Endothelial cell (in vitro differentiated cells): ENCODE measurements around the gene SECTM1. TPM values are rescaled to one million over a fixed set of nuclear protein-coding genes. Genes with fewer than 3 reads are reported as not detected.
"Not testable (repeated sequence)": the region's sequence is repeated elsewhere in the genome, so short reads cannot be mapped to it uniquely, and the experiment has no call there.

Experiments
- DNase-seq: peaks from one replicate; pipeline ENCODE4 v3.0.0; 2021; ENCODE audit warnings: low spot score
- H3K27ac Mint-ChIP-seq: one replicate; pipeline ENCODE4 v1.8.0; 2021; ENCODE audit warnings: mixed read lengths, inconsistent platforms; ENCODE audit not compliant: unreplicated experiment
- H3K27me3 Mint-ChIP-seq: one replicate; pipeline ENCODE4 v1.8.0; 2021; ENCODE audit warnings: mild to moderate bottlenecking, moderate library complexity, mixed read lengths, inconsistent platforms; ENCODE audit not compliant: unreplicated experiment
- H3K36me3 Mint-ChIP-seq: one replicate; pipeline ENCODE4 v1.8.0; 2021; ENCODE audit warnings: mild to moderate bottlenecking, low read depth, mixed read lengths, inconsistent platforms; ENCODE audit not compliant: unreplicated experiment
- H3K4me1 Mint-ChIP-seq: one replicate; pipeline ENCODE4 v1.8.0; 2021; ENCODE audit warnings: mild to moderate bottlenecking, mixed read lengths, inconsistent platforms; ENCODE audit not compliant: unreplicated experiment
- H3K4me3 Mint-ChIP-seq: one replicate; pipeline ENCODE4 v1.8.0; 2021; ENCODE audit warnings: mild to moderate bottlenecking, mixed read lengths, inconsistent platforms; ENCODE audit not compliant: unreplicated experiment
- H3K9me3 Mint-ChIP-seq: one replicate; pipeline ENCODE4 v1.8.0; 2021; ENCODE audit warnings: mixed read lengths, inconsistent platforms; ENCODE audit not compliant: unreplicated experiment
- long read RNA-seq: library from polyadenylated mRNA; unstranded; transcript quantifications from one replicate; pipeline ENCODE4 v2.0.0, GENCODE V29; 2020; ENCODE audit not compliant: unreplicated experiment
- total RNA-seq: library from RNA; stranded (reverse); fragmentation: NEBNext Ultra II Directional; extraction: Animal tissue kit (Norgen Biotek cat#: 25700); gene quantifications from one replicate; pipeline ENCODE4 v1.2.1, GENCODE V29; 2021; ENCODE audit not compliant: unreplicated experiment
- TF ChIP-seq, protein P1 (sequence below): fragments of 200-600 bp; sonication (generic); IDR thresholded peaks from one replicate; pipeline ENCODE4 v1.5.0; 2021; ENCODE audit warnings: antibody characterized with exemption; ENCODE audit not compliant: unreplicated experiment

Gene SECTM1
- total RNA-seq = not detected
- long read RNA-seq = 0 reads

DNA sequence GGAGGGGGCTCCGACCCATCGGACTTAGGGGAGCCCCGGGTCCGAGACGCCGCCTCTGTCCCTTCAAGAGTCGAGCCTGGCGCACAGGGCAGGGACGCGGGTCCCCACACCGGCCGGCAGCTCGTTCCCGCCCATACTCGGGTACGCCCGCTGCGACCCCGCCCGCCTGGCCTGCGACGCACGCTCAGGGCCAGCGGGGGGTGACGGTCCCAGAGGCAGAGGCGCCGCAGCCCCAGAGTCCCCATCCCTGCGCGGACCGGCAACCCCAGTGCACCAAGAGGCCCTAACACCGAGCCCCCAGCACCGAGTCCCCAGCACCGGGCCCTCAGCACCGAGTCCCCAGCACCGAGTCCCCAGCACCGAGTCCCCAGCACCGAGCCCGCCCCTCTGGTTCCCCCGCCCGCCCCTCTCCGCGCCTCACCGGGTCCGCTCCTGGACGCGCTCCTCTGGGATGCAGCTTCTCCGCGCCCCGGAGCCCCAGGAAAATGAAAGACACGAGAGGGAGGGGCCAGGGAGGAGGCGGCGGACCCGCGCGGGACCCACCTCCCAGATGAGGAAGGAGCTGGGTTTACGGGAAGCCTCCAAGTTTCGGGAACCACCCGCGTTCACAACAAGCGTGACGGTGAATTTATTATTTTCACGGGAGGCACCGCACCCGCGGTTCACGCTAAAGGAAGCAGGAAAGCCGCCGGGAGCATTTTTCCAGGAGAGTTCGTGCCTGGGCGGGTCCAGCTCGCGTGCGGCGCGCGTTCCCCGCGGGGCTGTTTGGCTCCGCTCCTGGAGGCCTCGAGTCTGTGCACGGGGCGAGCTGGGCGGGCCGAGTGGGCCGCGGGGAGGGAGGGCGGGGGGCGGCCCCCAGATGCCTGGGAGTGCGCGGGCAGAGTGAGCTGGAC is at the start of gene SECTM1:
Gene SECTM1 (minus strand): TSS at position 488 of the 893 bp plus-strand sequence. CDS start 6,526 bp downstream, outside the sequence.
- H3K4me1 Mint-ChIP-seq = peaks cover 2% of the 10 kb centered on the region
- H3K27me3 Mint-ChIP-seq = peaks cover 28% of the 10 kb centered on the region
- no peak within 1 kb of the TSS for H3K27ac Mint-ChIP-seq
- no peaks in the 10 kb centered on the region for H3K36me3 Mint-ChIP-seq
- DNase-seq = no peak
- H3K9me3 Mint-ChIP-seq = no peaks in the 10 kb centered on the region
- TF ChIP-seq, protein P1, sequence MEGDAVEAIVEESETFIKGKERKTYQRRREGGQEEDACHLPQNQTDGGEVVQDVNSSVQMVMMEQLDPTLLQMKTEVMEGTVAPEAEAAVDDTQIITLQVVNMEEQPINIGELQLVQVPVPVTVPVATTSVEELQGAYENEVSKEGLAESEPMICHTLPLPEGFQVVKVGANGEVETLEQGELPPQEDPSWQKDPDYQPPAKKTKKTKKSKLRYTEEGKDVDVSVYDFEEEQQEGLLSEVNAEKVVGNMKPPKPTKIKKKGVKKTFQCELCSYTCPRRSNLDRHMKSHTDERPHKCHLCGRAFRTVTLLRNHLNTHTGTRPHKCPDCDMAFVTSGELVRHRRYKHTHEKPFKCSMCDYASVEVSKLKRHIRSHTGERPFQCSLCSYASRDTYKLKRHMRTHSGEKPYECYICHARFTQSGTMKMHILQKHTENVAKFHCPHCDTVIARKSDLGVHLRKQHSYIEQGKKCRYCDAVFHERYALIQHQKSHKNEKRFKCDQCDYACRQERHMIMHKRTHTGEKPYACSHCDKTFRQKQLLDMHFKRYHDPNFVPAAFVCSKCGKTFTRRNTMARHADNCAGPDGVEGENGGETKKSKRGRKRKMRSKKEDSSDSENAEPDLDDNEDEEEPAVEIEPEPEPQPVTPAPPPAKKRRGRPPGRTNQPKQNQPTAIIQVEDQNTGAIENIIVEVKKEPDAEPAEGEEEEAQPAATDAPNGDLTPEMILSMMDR = no peak
- H3K4me3 Mint-ChIP-seq = no peak within 1 kb of the TSS

DNA sequence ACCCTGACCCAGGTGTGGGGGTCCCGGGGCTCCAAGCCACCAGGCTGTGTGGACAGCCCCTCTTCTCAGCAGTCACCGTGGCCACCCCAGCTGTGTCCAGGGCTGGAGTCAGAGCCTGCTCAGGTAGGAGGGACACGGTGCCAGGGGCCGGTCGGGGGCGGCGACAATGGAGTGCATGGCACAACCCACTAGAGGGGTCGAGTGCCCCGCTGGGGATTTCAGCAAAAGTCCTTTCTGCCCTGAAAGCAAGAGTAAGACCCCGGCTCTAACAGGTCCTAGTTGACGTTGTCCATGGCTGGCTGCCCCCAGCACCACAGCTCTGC is 49.3 kb upstream of the SECTM1 start:
- DNase-seq = no peak
- TF ChIP-seq, protein P1 = no peak
- no peaks in the 10 kb centered on the region for H3K4me1 Mint-ChIP-seq
- H3K9me3 Mint-ChIP-seq = no peaks in the 10 kb centered on the region
- no peak overlapping the region for H3K4me3 Mint-ChIP-seq
- H3K27me3 Mint-ChIP-seq = peaks cover 4% of the 10 kb centered on the region
- H3K36me3 Mint-ChIP-seq = no peaks in the 10 kb centered on the region
- H3K27ac Mint-ChIP-seq = no peak overlapping the region

DNA sequence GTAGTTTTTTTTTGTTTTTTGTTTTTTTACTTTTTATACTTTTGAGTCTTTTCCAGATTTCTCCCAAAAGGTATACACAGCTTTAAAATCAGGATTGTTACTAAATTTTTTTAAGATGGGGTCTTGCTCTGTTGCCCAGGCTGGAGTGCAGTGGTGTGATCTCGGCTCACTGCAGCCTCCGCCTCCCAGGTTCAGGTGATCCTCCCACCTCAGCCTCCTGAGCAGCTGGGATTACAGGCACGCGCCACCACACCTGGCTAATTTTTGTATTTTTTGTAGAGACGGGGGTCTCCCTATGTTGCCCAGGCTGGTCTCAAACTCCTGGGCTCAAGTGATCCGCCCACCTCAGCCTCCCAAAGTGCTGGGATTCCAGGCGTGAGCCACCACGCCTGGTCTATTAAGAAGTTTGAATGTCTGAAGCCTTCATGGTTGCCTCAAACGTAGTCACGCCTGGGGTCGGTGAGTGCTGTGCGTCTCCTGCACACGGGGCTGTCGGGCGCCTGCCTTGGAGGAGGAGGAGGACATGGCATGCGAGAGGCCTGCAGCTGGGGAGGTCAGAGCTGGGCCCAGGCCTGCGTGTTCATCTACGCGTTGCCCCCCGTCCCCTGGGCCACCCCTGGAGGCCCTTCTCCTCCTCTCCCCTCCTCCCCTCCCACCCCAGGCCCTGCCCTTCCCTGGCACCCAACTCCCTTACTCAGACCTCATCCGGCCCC is 48.8 kb upstream of the SECTM1 start:
- H3K4me1 Mint-ChIP-seq, H3K9me3 Mint-ChIP-seq, DNase-seq, H3K27ac Mint-ChIP-seq, H3K27me3 Mint-ChIP-seq, H3K4me3 Mint-ChIP-seq, H3K36me3 Mint-ChIP-seq: not testable (repeated sequence)

DNA sequence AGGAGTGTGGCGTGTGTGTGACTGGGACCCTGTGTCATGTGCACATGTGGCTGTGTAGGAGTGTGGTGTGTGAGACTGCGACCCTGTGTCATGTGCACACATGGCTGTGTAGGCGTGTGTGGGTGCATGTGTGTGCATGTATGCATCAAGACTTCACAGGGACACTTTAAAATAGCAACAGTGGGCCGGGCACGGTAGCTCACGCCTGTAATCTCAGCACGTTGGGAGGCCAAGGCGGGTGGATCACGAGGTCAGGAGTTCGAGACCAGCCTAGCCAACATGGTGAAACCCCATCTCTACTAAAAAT is 48.1 kb upstream of the SECTM1 start:
- H3K27ac Mint-ChIP-seq, H3K36me3 Mint-ChIP-seq, H3K9me3 Mint-ChIP-seq, H3K27me3 Mint-ChIP-seq, H3K4me1 Mint-ChIP-seq, DNase-seq, H3K4me3 Mint-ChIP-seq: not testable (repeated sequence)

DNA sequence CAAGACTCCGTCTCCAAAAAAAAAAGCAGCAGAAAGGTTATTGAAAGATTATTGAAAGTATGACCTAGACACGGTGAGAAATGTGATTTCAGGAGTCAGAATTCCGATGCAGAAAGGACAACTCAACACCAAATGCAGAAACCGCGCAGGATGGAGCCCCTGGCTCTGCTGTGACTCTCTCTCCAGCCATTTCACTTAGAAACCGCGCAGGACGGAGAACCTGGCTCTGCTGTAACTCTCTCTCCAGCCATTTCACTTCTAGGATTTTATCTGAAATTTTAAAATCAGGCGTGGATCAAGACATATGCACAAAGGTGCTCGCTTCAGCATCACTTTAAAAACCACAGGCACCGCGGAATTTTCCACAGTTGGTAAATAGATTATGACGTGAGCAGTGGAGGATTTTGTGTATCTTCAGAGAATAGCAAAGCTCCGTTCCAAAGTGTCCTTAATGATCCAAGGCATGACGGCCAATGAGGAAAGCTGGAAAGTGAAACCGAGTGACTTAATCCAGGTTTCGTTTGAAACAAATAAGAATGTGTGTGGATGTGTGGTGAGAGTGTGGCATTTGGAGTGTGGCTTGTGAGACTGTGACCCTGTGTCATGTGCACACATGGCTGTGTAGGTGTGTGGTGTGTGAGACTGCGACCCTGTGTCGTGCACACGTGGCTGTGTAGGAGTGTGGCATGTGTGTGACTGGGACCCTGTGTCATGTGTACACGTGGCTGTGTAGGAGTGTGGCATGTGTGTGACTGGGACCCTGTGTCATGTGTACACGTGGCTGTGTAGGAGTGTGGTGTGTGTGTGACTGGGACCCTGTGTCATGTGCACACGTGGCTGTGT is 47.5 kb upstream of the SECTM1 start:
- no peak overlapping the region for H3K27ac Mint-ChIP-seq
- H3K4me3 Mint-ChIP-seq = no peak overlapping the region
- DNase-seq = no peak
- H3K36me3 Mint-ChIP-seq = no peaks in the 10 kb centered on the region
- TF ChIP-seq, protein P1 = no peak
- no peaks in the 10 kb centered on the region for H3K9me3 Mint-ChIP-seq
- H3K27me3 Mint-ChIP-seq = peaks cover 6% of the 10 kb centered on the region
- H3K4me1 Mint-ChIP-seq = no peaks in the 10 kb centered on the region
